Measurements from ENCODE around the gene DHX57. TPM values are rescaled to one million over a fixed set of nuclear protein-coding genes. Genes with fewer than 3 reads are reported as not detected.
A peak's percentile ranks its signal among the peaks of the same experiment; 100 is the strongest.

DHX57 gene, protein sequence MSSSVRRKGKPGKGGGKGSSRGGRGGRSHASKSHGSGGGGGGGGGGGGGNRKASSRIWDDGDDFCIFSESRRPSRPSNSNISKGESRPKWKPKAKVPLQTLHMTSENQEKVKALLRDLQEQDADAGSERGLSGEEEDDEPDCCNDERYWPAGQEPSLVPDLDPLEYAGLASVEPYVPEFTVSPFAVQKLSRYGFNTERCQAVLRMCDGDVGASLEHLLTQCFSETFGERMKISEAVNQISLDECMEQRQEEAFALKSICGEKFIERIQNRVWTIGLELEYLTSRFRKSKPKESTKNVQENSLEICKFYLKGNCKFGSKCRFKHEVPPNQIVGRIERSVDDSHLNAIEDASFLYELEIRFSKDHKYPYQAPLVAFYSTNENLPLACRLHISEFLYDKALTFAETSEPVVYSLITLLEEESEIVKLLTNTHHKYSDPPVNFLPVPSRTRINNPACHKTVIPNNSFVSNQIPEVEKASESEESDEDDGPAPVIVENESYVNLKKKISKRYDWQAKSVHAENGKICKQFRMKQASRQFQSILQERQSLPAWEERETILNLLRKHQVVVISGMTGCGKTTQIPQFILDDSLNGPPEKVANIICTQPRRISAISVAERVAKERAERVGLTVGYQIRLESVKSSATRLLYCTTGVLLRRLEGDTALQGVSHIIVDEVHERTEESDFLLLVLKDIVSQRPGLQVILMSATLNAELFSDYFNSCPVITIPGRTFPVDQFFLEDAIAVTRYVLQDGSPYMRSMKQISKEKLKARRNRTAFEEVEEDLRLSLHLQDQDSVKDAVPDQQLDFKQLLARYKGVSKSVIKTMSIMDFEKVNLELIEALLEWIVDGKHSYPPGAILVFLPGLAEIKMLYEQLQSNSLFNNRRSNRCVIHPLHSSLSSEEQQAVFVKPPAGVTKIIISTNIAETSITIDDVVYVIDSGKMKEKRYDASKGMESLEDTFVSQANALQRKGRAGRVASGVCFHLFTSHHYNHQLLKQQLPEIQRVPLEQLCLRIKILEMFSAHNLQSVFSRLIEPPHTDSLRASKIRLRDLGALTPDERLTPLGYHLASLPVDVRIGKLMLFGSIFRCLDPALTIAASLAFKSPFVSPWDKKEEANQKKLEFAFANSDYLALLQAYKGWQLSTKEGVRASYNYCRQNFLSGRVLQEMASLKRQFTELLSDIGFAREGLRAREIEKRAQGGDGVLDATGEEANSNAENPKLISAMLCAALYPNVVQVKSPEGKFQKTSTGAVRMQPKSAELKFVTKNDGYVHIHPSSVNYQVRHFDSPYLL (N-terminal part only)
- total RNA-seq (2014; rRNA removed; shearing (Covaris generic); ENCODE audit: low replicate concordance) = 11.4 and 28.7 TPM in 2 replicates

DNA sequence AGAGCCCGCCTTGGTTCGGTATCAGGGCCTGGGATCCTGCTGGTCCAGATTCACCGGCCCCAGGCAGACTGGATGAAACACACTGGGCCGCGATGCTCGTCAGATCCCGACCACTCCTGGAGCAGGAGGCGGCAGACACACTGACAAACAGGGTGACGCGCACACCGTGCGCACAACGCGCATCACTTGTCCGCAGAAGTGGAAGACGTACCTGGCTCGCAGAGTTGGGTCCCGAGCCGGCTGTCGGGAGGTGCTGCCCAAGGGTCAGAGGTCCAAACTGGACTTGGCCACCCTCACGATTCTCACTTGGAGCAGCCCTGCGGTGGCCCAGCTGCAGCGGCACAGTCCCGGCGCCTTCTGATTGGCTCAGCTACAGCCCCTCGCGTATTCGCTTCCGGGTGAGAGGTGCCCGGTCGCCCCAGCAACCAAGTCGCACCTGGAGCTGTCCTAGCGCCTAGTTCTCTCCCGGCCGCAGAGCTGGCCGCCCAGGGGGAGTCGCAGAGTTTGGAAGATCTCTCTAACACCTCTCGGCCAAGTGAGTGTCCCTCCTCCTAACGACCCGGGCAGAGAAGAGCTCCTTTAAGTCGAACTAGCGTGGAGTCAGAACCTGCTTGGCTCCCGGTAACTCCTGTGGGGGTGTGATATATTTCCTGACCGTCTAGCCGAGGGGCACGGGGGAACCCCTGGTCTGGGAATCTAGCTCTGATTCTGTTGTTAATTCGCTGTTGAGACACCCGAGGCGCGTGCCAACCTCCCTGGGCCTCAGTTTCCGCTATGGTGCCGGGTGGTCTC is at the start of gene DHX57, which contains the start of gene MORN2:
Gene DHX57 (minus strand): TSS at position 359 of the 792 bp plus-strand sequence. CDS start 7,529 bp downstream, outside the sequence.
Gene MORN2 (plus strand): TSS at position 401 of the 792 bp plus-strand sequence.
- Histone ChIP-seq H3K9me3 (no peaks in the 10 kb centered on the region), H3K27me3 (no peaks in the 10 kb centered on the region), H3K36me3 (no peaks in the 10 kb centered on the region), H3K4me3 (peak within 1 kb of the TSS; percentile 95)
- DNase-seq = peak; percentile 88

GRCh38 chr2:38922902-38923301 is 47.2 kb upstream of the DHX57 start:
- H3K9me3 ChIP-seq = no peaks in the 10 kb centered on the region
- H3K36me3 ChIP-seq = no peaks in the 10 kb centered on the region
- no peaks in the 10 kb centered on the region for H3K27me3 ChIP-seq
- no peak overlapping the region for H3K4me3 ChIP-seq
- DNase-seq = no peak

- Histone ChIP-seq H3K36me3 (no peaks in the 10 kb centered on the region), H3K9me3 (no peaks in the 10 kb centered on the region), H3K27me3 (no peaks in the 10 kb centered on the region), H3K4me3 (no peak overlapping the region)
- no peak for DNase-seq
Measured at GRCh38 chr2:38922389-38922788, 46.7 kb upstream of the DHX57 start.

DNA sequence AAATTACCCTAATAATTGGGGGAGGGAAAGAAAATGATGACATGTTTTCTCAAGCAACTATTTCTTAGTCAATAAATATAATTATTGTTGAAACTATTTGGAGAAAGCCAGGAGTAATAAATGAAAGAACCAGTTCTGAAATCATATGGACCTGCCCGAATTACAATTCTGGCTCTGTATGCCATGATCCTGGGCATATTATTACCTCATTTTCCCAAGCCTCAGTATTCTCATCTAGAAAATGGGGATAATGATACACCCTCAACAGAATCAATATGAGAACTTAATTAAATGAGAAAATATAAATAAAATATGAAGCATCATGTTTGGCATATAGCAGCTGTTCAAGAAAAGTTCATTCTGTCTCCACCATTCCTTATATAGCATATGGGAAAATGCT is 36.9 kb upstream of the DHX57 start:
- no peak for DNase-seq
- Histone ChIP-seq H3K9me3 (no peaks in the 10 kb centered on the region), H3K27me3 (no peaks in the 10 kb centered on the region), H3K36me3 (no peaks in the 10 kb centered on the region), H3K4me3 (no peak overlapping the region)

DNA sequence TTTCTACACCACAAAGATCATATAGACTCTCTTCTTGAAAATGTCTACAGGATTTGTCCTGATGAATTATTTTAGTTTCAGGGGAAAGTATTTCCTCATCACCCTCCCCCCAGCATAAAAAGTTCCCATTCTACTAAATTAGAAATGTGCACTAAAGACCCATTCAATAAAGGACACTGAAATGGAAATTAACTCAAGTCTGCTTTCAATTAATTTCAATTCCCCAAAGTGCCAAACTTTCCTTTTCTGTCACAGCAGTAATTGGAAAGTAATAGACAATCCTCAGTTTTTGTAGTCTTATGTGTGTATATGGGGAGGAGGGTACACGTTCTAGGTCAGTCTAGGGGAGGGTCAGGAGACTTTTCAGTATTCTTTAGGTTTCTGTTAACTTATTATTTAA is 35.5 kb upstream of the DHX57 start:
- DNase-seq = no peak
- H3K27me3 ChIP-seq = no peaks in the 10 kb centered on the region
- H3K4me3 ChIP-seq = no peak overlapping the region
- H3K9me3 ChIP-seq = no peaks in the 10 kb centered on the region
- H3K36me3 ChIP-seq = no peaks in the 10 kb centered on the region

GRCh38 chr2:38909872-38910271 is 34.1 kb upstream of the DHX57 start:
- Histone ChIP-seq H3K9me3 (no peaks in the 10 kb centered on the region), H3K4me3 (no peak overlapping the region), H3K27me3 (no peaks in the 10 kb centered on the region), H3K36me3 (no peaks in the 10 kb centered on the region)
- DNase-seq = no peak

DNA sequence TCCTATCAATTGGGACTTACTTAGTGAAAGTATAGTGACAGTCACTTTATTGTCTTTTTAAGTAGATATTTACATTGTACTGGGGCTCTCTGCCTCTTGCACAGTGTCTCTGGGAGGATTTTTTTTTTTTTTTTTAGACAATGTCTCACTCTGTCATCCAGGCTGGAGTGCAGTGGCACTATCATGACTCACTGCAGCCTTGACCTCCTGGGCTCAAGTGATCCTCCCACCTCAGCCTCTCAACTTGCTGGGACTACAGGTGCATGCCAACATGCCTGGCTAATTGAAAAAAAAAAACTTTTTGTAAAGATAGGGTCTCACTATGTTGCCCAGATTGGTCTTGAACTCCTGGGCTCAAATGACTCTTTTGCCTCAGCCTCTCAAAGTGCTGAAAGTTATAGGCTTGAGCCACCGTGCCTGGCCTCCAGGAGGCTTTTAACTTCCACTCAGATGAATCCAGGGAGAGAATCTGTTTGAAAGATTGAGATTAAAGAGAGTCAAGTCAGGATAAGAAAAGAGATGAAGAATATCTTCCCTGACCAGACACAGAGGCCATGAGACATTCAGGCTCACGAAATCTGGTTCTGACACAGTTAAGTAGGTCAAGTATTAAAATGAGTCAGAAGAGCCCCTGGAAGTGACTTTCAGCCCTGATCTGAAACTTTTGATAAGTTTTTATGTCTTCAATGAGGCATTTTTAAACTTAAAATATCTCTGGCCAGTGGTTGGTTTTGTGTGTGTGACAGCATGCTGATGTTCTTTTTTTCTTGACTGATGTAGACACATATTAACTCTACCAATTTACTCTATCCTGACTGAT is 32.2 kb upstream of the DHX57 start:
- DNase-seq = no peak
- Histone ChIP-seq H3K4me3 (no peak overlapping the region), H3K36me3 (no peaks in the 10 kb centered on the region), H3K9me3 (no peaks in the 10 kb centered on the region), H3K27me3 (no peaks in the 10 kb centered on the region)

- Histone ChIP-seq H3K9me3 (no peaks in the 10 kb centered on the region), H3K4me3 (no peak overlapping the region), H3K27me3 (no peaks in the 10 kb centered on the region), H3K36me3 (no peaks in the 10 kb centered on the region)
- no peak for DNase-seq
Measured at GRCh38 chr2:38907242-38907641, 31.5 kb upstream of the DHX57 start.

DNA sequence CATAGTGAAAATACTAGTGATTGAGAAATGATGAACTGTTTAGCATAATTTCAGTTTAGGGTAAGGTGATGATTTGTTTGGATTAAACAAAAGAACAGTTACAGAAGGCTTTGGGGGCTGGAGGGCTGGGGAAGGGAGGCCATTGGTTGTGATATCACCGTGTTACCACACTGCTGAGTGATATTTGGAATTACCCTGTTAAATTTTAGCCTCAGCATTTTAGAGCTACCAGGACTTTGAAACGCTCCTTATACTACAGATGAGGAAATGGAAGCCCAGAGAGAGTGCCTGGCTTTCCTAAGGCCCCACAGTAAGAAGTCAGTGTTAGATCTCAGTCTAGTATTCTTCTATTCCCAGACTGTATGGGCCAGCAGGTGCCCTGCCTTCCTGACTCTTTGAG is 29.5 kb upstream of the DHX57 start:
- Histone ChIP-seq H3K9me3 (no peaks in the 10 kb centered on the region), H3K4me3 (no peak overlapping the region), H3K36me3 (no peaks in the 10 kb centered on the region), H3K27me3 (no peaks in the 10 kb centered on the region)
- no peak for DNase-seq

DNA sequence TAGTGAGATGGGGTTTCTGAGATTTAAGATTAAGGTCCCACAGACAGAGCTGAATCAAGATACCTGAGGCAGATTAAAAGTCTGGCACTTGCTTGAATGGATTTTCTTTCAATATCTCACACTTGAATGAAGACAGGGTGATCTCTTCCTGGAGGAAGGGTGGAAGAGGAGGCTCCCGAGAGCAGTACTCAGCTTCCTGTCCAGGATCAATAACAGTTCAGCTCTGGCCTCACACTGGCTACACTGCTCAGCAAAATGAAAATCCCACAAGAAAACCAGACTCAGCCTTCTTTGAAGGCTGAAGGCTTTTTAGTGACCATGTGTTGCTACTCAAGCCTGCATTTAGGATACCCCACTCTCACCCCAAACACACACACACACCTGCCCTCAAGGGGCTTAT is 25.0 kb upstream of the DHX57 start:
- no peak for DNase-seq
- H3K27me3 ChIP-seq = 0 out of 2 replicates have a peak, but pooled peaks cover 4% of the 10 kb centered on the region
- H3K4me3 ChIP-seq = no peak overlapping the region
- H3K9me3 ChIP-seq = no peaks in the 10 kb centered on the region
- no peaks in the 10 kb centered on the region for H3K36me3 ChIP-seq

GRCh38 chr2:38898256-38898655 is 22.5 kb upstream of the DHX57 start:
- Histone ChIP-seq H3K4me3 (no peak overlapping the region), H3K9me3 (no peaks in the 10 kb centered on the region), H3K36me3 (no peaks in the 10 kb centered on the region), H3K27me3 (0 out of 2 replicates have a peak, but pooled peaks cover 4% of the 10 kb centered on the region)
- DNase-seq = peak; percentile 6

DNA sequence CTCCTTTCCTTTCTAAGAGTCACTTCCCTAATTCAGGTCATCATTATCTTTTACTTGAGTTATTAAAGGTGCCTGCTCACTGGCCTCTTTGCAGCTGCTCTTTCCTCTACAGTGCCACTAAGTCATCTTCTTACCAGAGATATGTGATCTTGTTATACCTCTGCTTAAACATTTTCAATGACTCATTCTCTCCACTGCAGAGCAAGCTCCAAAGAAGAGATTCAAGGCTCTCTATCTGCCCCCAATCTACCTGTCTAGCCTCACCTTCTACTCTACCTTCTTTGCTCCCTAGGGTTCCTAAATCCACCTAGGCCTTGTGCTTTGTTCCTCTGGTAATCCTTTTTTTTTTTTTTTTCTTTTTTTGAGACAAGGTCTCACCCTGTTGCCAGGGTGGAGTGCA is 17.1 kb upstream of the DHX57 start:
- H3K4me3 ChIP-seq = no peak overlapping the region
- DNase-seq = no peak
- no peaks in the 10 kb centered on the region; the same call in 1 of the 2 replicates for H3K27me3 ChIP-seq
- H3K9me3 ChIP-seq = no peaks in the 10 kb centered on the region
- H3K36me3 ChIP-seq = no peaks in the 10 kb centered on the region

DNA sequence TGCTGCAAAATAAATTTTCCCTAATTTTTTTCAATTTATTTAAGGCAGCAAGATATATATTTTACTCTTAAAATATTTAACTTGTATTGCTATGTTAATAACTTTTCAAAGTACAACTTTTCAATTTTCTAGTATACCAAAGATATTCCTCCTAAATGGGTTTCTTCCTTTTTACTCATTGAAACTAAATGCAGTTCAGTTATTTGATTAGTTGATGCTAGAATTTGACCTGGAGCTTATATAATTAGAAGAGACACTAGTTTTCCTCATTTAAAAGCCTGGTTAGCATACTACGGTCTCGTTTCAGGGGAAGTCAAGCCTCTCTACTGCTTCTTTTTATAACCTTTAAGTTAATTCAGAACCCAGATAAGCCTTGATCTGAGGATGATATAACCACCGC is 13.8 kb upstream of the DHX57 start, which contains the start of gene ARHGEF33:
Gene ARHGEF33 (plus strand): TSS at position 301 of the 400 bp plus-strand sequence. CDS start 29,573 bp downstream, outside the sequence.
- H3K27me3 ChIP-seq = no peaks in the 10 kb centered on the region; the same call in 1 of the 2 replicates
- H3K4me3 ChIP-seq = no peak within 1 kb of the TSS
- DNase-seq = no peak
- H3K9me3 ChIP-seq = no peaks in the 10 kb centered on the region
- no peaks in the 10 kb centered on the region; the same call in 1 of the 2 replicates for H3K36me3 ChIP-seq

DNA sequence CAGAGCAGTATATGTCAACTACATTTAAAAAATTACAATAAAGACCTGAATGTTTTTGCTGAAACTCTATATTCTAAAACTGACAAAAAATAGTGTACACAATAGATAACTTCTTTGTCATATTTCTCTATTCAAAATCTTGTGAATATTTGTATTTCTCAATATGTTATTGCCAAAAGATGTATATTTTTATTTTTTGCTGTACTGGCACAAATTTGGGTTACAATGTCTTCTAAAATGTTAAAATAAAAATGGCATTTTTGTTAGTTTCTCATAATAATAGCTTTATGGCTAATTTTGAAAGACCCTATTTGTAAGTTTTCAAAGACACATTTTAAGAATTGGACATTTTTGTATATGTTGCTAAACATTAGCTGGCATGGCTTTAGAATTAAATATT is 13.3 kb upstream of the DHX57 start:
- H3K9me3 ChIP-seq = no peaks in the 10 kb centered on the region
- H3K27me3 ChIP-seq = no peaks in the 10 kb centered on the region; the same call in 1 of the 2 replicates
- H3K36me3 ChIP-seq = no peaks in the 10 kb centered on the region; the same call in 1 of the 2 replicates
- H3K4me3 ChIP-seq = no peak overlapping the region
- DNase-seq = no peak

Measured in MG63 (cell line).